RWPE2 (cell line): ENCODE data around the gene SETD2.
A peak's percentile ranks its signal among the peaks of the same experiment; 100 is the strongest.

Source experiments
- ATAC-seq: fragments of 200-7000 bp; cut with Tn5 transposase; 3 replicates; pipeline ENCODE4 v1.9.1; 2021; ENCODE audit warnings: low read depth
- DNase-seq: peaks from one replicate; pipeline ENCODE4 v3.0.0-alpha.2; 2020; ENCODE audit warnings: low spot score
- H3K27ac ChIP-seq: fragments of 450-650 bp; 2 replicates; pipeline ENCODE4 v1.5.1; 2017; ENCODE audit warnings: mild to moderate bottlenecking; ENCODE audit not compliant: poor library complexity, severe bottlenecking
- H3K27me3 ChIP-seq: fragments of 250-450 bp; sonication (Bioruptor Pico); 2 replicates; pipeline ENCODE4 v1.5.1; 2021; ENCODE audit warnings: mild to moderate bottlenecking, moderate library complexity; ENCODE audit not compliant: insufficient read depth, poor library complexity, severe bottlenecking
- H3K36me3 ChIP-seq: fragments of 250-450 bp; sonication (Bioruptor Pico); 2 replicates; pipeline ENCODE4 v1.5.1; 2020; ENCODE audit warnings: low read depth, mild to moderate bottlenecking, moderate library complexity
- H3K4me1 ChIP-seq: fragments of 250-450 bp; sonication (Bioruptor Pico); 2 replicates; pipeline ENCODE4 v1.5.1; 2021; ENCODE audit warnings: mild to moderate bottlenecking, moderate library complexity; ENCODE audit not compliant: insufficient read depth, poor library complexity, severe bottlenecking
- H3K4me3 ChIP-seq: fragments of 250-450 bp; sonication (Bioruptor Pico); 2 replicates; pipeline ENCODE4 v1.5.1; 2021; ENCODE audit warnings: mild to moderate bottlenecking, moderate library complexity; ENCODE audit not compliant: severe bottlenecking
- H3K9me3 ChIP-seq: fragments of 250-450 bp; sonication (Bioruptor Pico); 2 replicates; pipeline ENCODE4 v1.5.1; 2021; ENCODE audit warnings: mild to moderate bottlenecking, moderate library complexity; ENCODE audit not compliant: severe bottlenecking
- CTCF ChIP-seq: fragments of 450-650 bp; IDR thresholded peaks from one replicate; pipeline ENCODE4 v1.5.1; 2017; ENCODE audit warnings: mild to moderate bottlenecking, moderate library complexity; ENCODE audit not compliant: poor library complexity, severe bottlenecking

Gene SETD2

DNA sequence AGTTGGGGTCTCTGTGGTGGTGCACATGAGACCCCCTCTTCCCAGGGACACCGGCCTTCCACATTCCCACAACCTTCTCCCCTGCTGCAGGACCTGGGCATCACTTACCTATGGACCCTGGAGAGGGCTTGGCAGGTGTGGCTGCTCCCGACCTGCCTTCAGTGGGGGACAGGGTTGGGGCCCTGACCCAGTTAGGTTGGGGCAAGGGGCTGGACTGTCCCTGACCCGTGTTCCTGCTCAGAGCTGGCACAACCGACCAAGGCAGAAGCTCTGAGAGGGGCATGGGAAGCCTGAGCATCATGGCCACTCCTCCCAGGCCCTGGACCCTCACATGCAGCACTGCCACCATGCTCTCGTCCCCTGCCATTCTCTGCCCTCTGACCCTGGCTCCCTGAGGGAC, 178.3 kb downstream of the SETD2 start:
- Histone ChIP-seq H3K4me1 (peaks cover 47% of the 10 kb centered on the region), H3K27ac (peak overlapping the region; percentile 67), H3K36me3 (0 out of 2 replicates have a peak, but pooled peaks cover 9% of the 10 kb centered on the region), H3K9me3 (no peaks in the 10 kb centered on the region), H3K4me3 (no peak overlapping the region), H3K27me3 (no peaks in the 10 kb centered on the region)
- DNase-seq (no peak), ATAC-seq (no peak)
- TF ChIP-seq CTCF, result no peak

GRCh38 chr3:46984591-46985459, 179.1 kb downstream of the SETD2 start:
- ATAC-seq (no peak), DNase-seq (no peak)
- TF ChIP-seq CTCF, result no peak
- H3K27ac ChIP-seq, result no peak overlapping the region
- no peak overlapping the region for H3K4me3 ChIP-seq
- no peaks in the 10 kb centered on the region for H3K9me3 ChIP-seq
- peaks cover 49% of the 10 kb centered on the region for H3K4me1 ChIP-seq
- H3K27me3 ChIP-seq, result no peaks in the 10 kb centered on the region
- H3K36me3 ChIP-seq, result 0 out of 2 replicates have a peak, but pooled peaks cover 7% of the 10 kb centered on the region

DNA sequence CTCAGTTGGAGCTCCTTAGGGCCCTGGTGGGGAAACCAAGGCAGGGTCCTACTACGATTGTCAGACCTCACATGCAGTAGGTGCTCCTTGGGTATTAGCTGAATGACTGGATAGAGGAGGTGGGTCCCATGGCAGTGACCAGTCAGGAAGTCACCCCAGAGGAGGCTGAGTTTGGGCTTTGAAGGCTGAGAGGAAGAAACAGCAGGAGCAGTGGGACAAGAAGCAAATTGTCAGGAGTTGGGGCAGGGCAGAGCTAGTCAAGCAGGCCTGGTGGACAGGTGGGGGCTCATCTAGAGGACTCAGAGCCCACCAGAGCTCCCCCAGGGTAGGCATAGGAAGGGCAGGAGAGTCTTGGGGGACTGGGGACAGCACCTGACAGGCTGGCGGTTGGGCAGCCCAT, 181.4 kb downstream of the SETD2 start:
- no peak overlapping the region for H3K4me3 ChIP-seq
- peak overlapping the region; percentile 75 for H3K27ac ChIP-seq
- no peaks in the 10 kb centered on the region for H3K27me3 ChIP-seq
- DNase-seq, result no peak
- TF ChIP-seq CTCF, result no peak
- ATAC-seq, result no peak
- H3K9me3 ChIP-seq, result no peaks in the 10 kb centered on the region
- H3K36me3 ChIP-seq, result no peaks in the 10 kb centered on the region
- H3K4me1 ChIP-seq, result peaks cover 45% of the 10 kb centered on the region

DNA sequence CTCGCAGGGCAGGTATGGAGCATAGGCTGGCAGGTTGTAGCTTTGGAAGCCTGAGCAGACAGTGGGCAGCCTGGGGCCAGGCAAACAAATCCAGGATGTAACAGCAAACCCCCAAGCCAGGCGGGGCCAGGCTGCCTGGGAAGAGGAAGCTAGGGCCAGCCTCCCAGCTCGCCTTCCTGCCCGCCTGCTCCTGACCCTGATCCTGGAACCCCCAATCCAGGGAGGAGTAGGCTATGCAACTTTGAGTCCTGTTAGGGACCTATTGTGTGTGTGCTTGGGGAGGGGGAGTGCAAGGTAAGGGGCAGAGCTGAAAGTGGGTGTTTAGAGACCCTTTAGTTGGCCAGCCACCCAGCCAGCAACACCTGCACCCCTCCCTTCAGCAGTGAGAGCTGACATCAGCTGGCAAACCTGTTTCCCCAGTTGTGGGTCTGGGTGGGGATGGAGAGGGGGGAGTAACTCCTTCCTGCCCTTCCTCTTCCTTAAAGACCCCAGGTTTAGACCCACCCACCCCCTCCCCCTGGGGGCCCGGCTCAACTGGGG, 181.9 kb downstream of the SETD2 start:
- Histone ChIP-seq H3K4me3 (peak overlapping the region; percentile 8), H3K4me1 (peaks cover 46% of the 10 kb centered on the region), H3K9me3 (no peaks in the 10 kb centered on the region), H3K36me3 (no peaks in the 10 kb centered on the region), H3K27ac (peak overlapping the region; percentile 75), H3K27me3 (no peaks in the 10 kb centered on the region)
- no peak for TF ChIP-seq CTCF
- DNase-seq (no peak), ATAC-seq (peak; percentile 7; the same call in 1 of the 3 replicates)
